ENCODE measurements around the gene LIMD2.

DNA sequence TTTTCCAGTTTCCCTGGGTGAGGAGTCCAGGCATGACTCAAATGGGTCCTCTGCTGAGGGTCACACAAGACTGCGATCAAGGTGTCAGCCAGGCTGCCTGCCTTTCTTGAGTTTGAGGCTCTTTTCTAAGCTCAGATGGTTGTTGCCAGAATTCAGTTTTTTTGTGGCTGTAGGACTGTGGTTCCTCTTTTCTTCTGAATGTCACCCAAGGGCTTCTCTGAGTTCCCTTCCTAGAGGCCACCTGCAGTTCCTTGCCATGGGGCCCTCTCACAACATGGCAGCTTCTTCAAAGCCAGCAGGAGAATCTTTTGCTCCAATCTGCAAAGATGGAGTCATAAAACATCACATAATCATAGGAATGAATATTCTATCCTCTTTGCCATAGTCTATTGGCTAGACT lies 17.5 kb downstream of the LIMD2 start:
- no peak for TF ChIP-seq EZH2 (IDR thresholded peaks at IDR 0.05; ENCODE audit: low read length, unreplicated experiment)
- TF ChIP-seq, protein P1, sequence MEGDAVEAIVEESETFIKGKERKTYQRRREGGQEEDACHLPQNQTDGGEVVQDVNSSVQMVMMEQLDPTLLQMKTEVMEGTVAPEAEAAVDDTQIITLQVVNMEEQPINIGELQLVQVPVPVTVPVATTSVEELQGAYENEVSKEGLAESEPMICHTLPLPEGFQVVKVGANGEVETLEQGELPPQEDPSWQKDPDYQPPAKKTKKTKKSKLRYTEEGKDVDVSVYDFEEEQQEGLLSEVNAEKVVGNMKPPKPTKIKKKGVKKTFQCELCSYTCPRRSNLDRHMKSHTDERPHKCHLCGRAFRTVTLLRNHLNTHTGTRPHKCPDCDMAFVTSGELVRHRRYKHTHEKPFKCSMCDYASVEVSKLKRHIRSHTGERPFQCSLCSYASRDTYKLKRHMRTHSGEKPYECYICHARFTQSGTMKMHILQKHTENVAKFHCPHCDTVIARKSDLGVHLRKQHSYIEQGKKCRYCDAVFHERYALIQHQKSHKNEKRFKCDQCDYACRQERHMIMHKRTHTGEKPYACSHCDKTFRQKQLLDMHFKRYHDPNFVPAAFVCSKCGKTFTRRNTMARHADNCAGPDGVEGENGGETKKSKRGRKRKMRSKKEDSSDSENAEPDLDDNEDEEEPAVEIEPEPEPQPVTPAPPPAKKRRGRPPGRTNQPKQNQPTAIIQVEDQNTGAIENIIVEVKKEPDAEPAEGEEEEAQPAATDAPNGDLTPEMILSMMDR (conservative IDR thresholded peaks at IDR 0.05; ENCODE audit: low read depth, low read length) = no peak
- TF ChIP-seq EZH2phosphoT487 (IDR thresholded peaks at IDR 0.05; ENCODE audit: borderline replicate concordance, low read length) = no peak

Measured in PC-3 (cell line).